Measurements from ENCODE around the gene SMOC2. TPM values are rescaled to one million over a fixed set of nuclear protein-coding genes. Genes with fewer than 3 reads are reported as not detected.

Gene SMOC2
- total and polyA plus RNA-seq, 2 donors (not counting 1 experiment from before 2014, with no cell fraction given) = 0.37 TPM; not detected in 1

DNA sequence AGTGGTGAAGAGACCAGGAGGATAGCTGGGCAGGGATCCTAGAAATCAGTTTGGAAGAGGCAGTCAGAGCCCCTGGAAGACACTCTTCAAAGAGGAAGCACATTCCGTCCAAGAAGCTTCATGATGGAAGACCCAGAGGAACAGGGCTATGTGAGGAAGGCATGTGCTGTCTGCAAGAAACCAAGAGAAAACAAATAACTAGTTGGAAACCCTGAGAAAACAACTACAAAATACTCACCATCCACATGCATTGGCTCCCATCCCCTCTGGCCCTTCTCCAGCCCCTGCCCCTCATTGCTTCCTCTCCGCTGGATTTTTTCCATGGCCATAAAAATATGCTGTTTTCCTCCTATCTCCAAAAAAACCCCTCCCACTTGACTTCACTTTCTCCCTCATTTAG, 40.9 kb upstream of the SMOC2 start:
- Mint-ChIP-seq H3K27ac (no peak overlapping the region), H3K9me3 (ENCODE audit: insufficient read depth) (peaks cover 5% of the 10 kb centered on the region), H3K27me3 (no peaks in the 10 kb centered on the region), H3K4me1 (no peaks in the 10 kb centered on the region), H3K4me3 (no peak overlapping the region)
- H3K4me1 ChIP-seq (ENCODE audit: control insufficient read depth in 2 of 2, insufficient read depth in 2 of 2, low read length in 2 of 2) = no peaks in the 10 kb centered on the region
- H3K36me3 ChIP-seq (replicated peaks in 1 of 2; ENCODE audit: control extremely low read depth in 1 of 2, control insufficient read depth in 1 of 2, extremely low read depth in 1 of 2, insufficient read depth in 2 of 2, low read length in 1 of 2) = no peaks in the 10 kb centered on the region
- ChIA-PET CTCF (no interaction called here), POLR2A (no interaction called here)
- H4K20me1 ChIP-seq (ENCODE audit: control insufficient read depth, insufficient read depth, low read length, poor library complexity, severe bottlenecking) = no peaks in the 10 kb centered on the region
- no peak overlapping the region for H3K4me2 ChIP-seq (replicated peaks; ENCODE audit: low read depth, low read length, poor library complexity, severe bottlenecking)
- H3K79me2 ChIP-seq (ENCODE audit: control insufficient read depth, insufficient read depth, low read length) = no peaks in the 10 kb centered on the region
- no peak for ATAC-seq (ENCODE audit: low read depth)
- WGBS (ENCODE audit: insufficient coverage) = 94% methylated on average over 2 of the region's 2 CpGs
- no peak for TF ChIP-seq EZH2 (IDR thresholded peaks at IDR 0.05; ENCODE audit: borderline replicate concordance, insufficient read depth, low read depth, low read length, poor library complexity, severe bottlenecking)
- TF ChIP-seq, protein P1, sequence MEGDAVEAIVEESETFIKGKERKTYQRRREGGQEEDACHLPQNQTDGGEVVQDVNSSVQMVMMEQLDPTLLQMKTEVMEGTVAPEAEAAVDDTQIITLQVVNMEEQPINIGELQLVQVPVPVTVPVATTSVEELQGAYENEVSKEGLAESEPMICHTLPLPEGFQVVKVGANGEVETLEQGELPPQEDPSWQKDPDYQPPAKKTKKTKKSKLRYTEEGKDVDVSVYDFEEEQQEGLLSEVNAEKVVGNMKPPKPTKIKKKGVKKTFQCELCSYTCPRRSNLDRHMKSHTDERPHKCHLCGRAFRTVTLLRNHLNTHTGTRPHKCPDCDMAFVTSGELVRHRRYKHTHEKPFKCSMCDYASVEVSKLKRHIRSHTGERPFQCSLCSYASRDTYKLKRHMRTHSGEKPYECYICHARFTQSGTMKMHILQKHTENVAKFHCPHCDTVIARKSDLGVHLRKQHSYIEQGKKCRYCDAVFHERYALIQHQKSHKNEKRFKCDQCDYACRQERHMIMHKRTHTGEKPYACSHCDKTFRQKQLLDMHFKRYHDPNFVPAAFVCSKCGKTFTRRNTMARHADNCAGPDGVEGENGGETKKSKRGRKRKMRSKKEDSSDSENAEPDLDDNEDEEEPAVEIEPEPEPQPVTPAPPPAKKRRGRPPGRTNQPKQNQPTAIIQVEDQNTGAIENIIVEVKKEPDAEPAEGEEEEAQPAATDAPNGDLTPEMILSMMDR (IDR thresholded peaks at IDR 0.05) = no peak
- no peak overlapping the region for H3K4me3 ChIP-seq (ENCODE audit: control extremely low read depth in 1 of 5, extremely low read depth in 1 of 5, insufficient read depth in 1 of 5, low read depth in 2 of 5, low read length in 4 of 5)
- no peaks in the 10 kb centered on the region for H3K27me3 ChIP-seq (replicated peaks in 1 of 4; ENCODE audit: control extremely low read depth in 1 of 4, control insufficient read depth in 3 of 4, insufficient read depth in 4 of 4, low read length in 3 of 4)
- no peak for DNase-seq
- no peak overlapping the region for H3K9ac ChIP-seq (ENCODE audit: low read length)
- intact Hi-C loops (cut with micrococcal nuclease) = no loop called here
- no peak overlapping the region for H2AFZ ChIP-seq (ENCODE audit: insufficient read depth, low read depth, low read length, poor library complexity, severe bottlenecking)
- H3K9me3 ChIP-seq (ENCODE audit: control extremely low read depth in 1 of 3, control insufficient read depth in 2 of 3, insufficient read depth in 1 of 3, low read length in 2 of 3) = peaks cover 0 to 12% (median 0%) of the 10 kb centered on the region in 3 donors
- H3K27ac ChIP-seq (ENCODE audit: low read length in 2 of 2) = no peak overlapping the region

DNA sequence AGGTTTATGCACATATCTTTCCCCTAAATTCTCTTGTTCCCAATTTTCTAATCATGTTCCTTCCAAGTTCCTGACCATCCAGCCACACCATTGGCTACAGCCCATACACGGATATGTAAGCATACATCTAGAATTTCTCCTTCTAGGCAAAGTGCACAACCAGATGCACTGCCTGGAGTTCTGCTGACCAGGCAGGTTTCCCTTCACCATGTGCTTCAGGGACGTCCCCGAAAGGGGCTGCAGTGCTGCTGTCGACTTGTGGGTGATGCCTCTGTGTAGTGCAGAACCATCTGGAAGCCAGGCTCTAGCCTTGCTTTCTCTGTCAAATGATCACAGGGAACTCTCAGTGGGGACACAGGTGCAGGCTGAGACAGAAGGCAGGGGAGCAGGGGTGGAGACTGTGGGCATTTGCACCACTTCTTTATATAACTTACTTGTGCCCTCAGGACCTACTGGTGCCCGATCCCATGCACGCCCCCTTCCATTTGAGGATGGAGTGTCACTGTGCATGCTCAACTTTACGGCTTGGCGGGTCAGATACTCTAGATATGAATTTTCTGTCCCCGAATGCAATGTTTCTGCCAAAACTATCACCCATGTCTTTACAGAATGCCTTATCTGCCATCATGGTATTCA, 37.5 kb upstream of the SMOC2 start:
- ATAC-seq (ENCODE audit: low read depth) = no peak
- Mint-ChIP-seq H3K4me3 (no peak overlapping the region), H3K27me3 (no peaks in the 10 kb centered on the region), H3K9me3 (ENCODE audit: insufficient read depth) (no peaks in the 10 kb centered on the region), H3K4me1 (no peaks in the 10 kb centered on the region), H3K27ac (no peak overlapping the region)
- intact Hi-C loops (cut with micrococcal nuclease) = no loop called here
- Histone ChIP-seq H3K79me2 (ENCODE audit: control insufficient read depth, insufficient read depth, low read length) (no peaks in the 10 kb centered on the region), H3K36me3 (replicated peaks in 1 of 2; ENCODE audit: control extremely low read depth in 1 of 2, control insufficient read depth in 1 of 2, extremely low read depth in 1 of 2, insufficient read depth in 2 of 2, low read length in 1 of 2) (no peaks in the 10 kb centered on the region), H3K9me3 (ENCODE audit: control extremely low read depth in 1 of 3, control insufficient read depth in 2 of 3, insufficient read depth in 1 of 3, low read length in 2 of 3) (peaks cover 0 to 1% (median 0%) of the 10 kb centered on the region in 3 donors), H3K4me1 (ENCODE audit: control insufficient read depth in 2 of 2, insufficient read depth in 2 of 2, low read length in 2 of 2) (no peaks in the 10 kb centered on the region), H4K20me1 (ENCODE audit: control insufficient read depth, insufficient read depth, low read length, poor library complexity, severe bottlenecking) (no peaks in the 10 kb centered on the region), H3K4me2 (replicated peaks; ENCODE audit: low read depth, low read length, poor library complexity, severe bottlenecking) (no peak overlapping the region), H2AFZ (ENCODE audit: insufficient read depth, low read depth, low read length, poor library complexity, severe bottlenecking) (no peak overlapping the region), H3K27ac (ENCODE audit: low read length in 2 of 2) (no peak overlapping the region), H3K27me3 (replicated peaks in 1 of 4; ENCODE audit: control extremely low read depth in 1 of 4, control insufficient read depth in 3 of 4, insufficient read depth in 4 of 4, low read length in 3 of 4) (no peaks in the 10 kb centered on the region), H3K9ac (ENCODE audit: low read length) (no peak overlapping the region), H3K4me3 (ENCODE audit: control extremely low read depth in 1 of 5, extremely low read depth in 1 of 5, insufficient read depth in 1 of 5, low read depth in 2 of 5, low read length in 4 of 5) (no peak overlapping the region)
- no peak for DNase-seq
- TF ChIP-seq, protein P1 (IDR thresholded peaks at IDR 0.05) = no peak
- no peak for TF ChIP-seq EZH2 (IDR thresholded peaks at IDR 0.05; ENCODE audit: borderline replicate concordance, insufficient read depth, low read depth, low read length, poor library complexity, severe bottlenecking)
- POLR2A ChIA-PET = no interaction called here
- 76% methylated on average over 9 of the region's 9 CpGs for WGBS (ENCODE audit: insufficient coverage)
- CTCF ChIA-PET = no interaction called here

Measured in B cell (primary cell).